ENCODE results near the gene GUSB. TPM values are rescaled to one million over a fixed set of nuclear protein-coding genes. Genes with fewer than 3 reads are reported as not detected.

Gene GUSB
- total and polyA plus RNA-seq, 2 donors (not counting 3 experiments of a cell fraction or from before 2014, with no cell fraction given): 55.7 to 107 TPM

- no peaks in the 10 kb centered on the region for H3K9me1 ChIP-seq (replicated peaks; ENCODE audit: control insufficient read depth, extremely low read depth, insufficient read depth, low read length)
- CTCF ChIA-PET: no interaction called here
- intact Hi-C loops (cut with micrococcal nuclease): no loop called here
- no peaks in the 10 kb centered on the region for H3K27me3 ChIP-seq (ENCODE audit: control insufficient read depth in 2 of 2, insufficient read depth in 2 of 2, low read length in 2 of 2)
- FAIRE-seq (no peak), DNase-seq (ENCODE audit: low read depth, low spot score) (no peak)
- no peaks in the 10 kb centered on the region for H3K9me3 ChIP-seq (replicated peaks; ENCODE audit: control insufficient read depth, insufficient read depth, low read length)
- H4K20me1 ChIP-seq (replicated peaks; ENCODE audit: control insufficient read depth, extremely low read depth, insufficient read depth, low read length): no peaks in the 10 kb centered on the region
- TF ChIP-seq MYC (IDR thresholded peaks at IDR 0.05; ENCODE audit: low read depth, low read length) (no peak), MAX (IDR thresholded peaks at IDR 0.05; ENCODE audit: insufficient read depth, insufficient read length) (no peak), GATA2 (IDR thresholded peaks at IDR 0.05; ENCODE audit: insufficient read depth, insufficient read length, low read depth, low read length) (no peak), JUN (IDR thresholded peaks at IDR 0.05; ENCODE audit: borderline replicate concordance, insufficient read depth, insufficient read length, low read depth) (no peak), POLR2A (IDR thresholded peaks at IDR 0.05; ENCODE audit: low read depth, low read length) (no peak), FOS (IDR thresholded peaks at IDR 0.05; ENCODE audit: borderline replicate concordance, insufficient read depth, low read length) (no peak), POLR2AphosphoS5 (IDR thresholded peaks at IDR 0.05; ENCODE audit: insufficient read depth, low read depth, low read length) (no peak), EZH2 (IDR thresholded peaks at IDR 0.05; ENCODE audit: borderline replicate concordance, low read depth, low read length, severe bottlenecking) (no peak), CTCF (IDR thresholded peaks at IDR 0.05; ENCODE audit: extremely low read depth in 1 of 2, insufficient read depth in 1 of 2, low read depth in 1 of 2, low read length in 2 of 2) (no peak)
- no TSS peak for BruUV-seq (replicated peaks)
- no peaks in the 10 kb centered on the region for H3K36me3 ChIP-seq (ENCODE audit: control insufficient read depth in 2 of 2, extremely low read depth in 1 of 2, insufficient read depth in 2 of 2, low read length in 2 of 2)
- no peaks in the 10 kb centered on the region for H3K4me1 ChIP-seq (ENCODE audit: control insufficient read depth, extremely low read depth, insufficient read depth, low read length)
- H3K27ac ChIP-seq (ENCODE audit: insufficient read depth, low read depth, low read length): no peak overlapping the region
- POLR2A ChIA-PET: no interaction called here
- H2AFZ ChIP-seq (ENCODE audit: low read depth, low read length): no peak overlapping the region
- peaks cover 42% of the 10 kb centered on the region for H3K79me2 ChIP-seq (ENCODE audit: control insufficient read depth, insufficient read depth, low read length)
- no peak overlapping the region for H3K9ac ChIP-seq (replicated peaks; ENCODE audit: extremely low read depth, insufficient read depth, low read length)
- no peak overlapping the region for H3K4me3 ChIP-seq (replicated peaks in 1 of 3; ENCODE audit: insufficient read depth in 1 of 3, low read depth in 1 of 3, low read length in 3 of 3)
- dilution Hi-C loops (cut with MboI; ENCODE audit: extremely low pct_ligation_motif_present, low sequenced_read_pairs): no loop called here
- no peak overlapping the region for H3K4me2 ChIP-seq (ENCODE audit: insufficient read depth, low read length)
Observed at GRCh38 chr7:65926588-65926987, 55.4 kb downstream of the GUSB start.
